ENCODE results near the gene CYFIP1. TPM values are rescaled to one million over a fixed set of nuclear protein-coding genes. Genes with fewer than 3 reads are reported as not detected.

Gene CYFIP1
- polyA plus RNA-seq, 3 donors: 47.1 to 85.5 (median 63.8) TPM

GRCh38 chr15:22912256-22912655, 67.9 kb downstream of the CYFIP1 start:
- H3K4me1 Mint-ChIP-seq: no peaks in the 10 kb centered on the region
- DNase-seq: no peak
- H3K27ac ChIP-seq (ENCODE audit: low read depth in 1 of 2, low read length in 2 of 2): no peak overlapping the region
- peaks cover 88 to 97% of the 10 kb centered on the region in 2 donors for H3K36me3 Mint-ChIP-seq
- H3K9me3 Mint-ChIP-seq: no peaks in the 10 kb centered on the region
- no peaks in the 10 kb centered on the region for H3K27me3 ChIP-seq (ENCODE audit: control insufficient read depth in 2 of 2, insufficient read depth in 2 of 2, low read length in 2 of 2)
- H3K9ac ChIP-seq (ENCODE audit: insufficient read depth, low read length, poor library complexity, severe bottlenecking): no peak overlapping the region
- H3K4me2 ChIP-seq (replicated peaks; ENCODE audit: extremely low read depth, low read length, poor library complexity, severe bottlenecking): no peak overlapping the region
- H3K4me1 ChIP-seq (ENCODE audit: control insufficient read depth in 1 of 2, insufficient read depth in 2 of 2, low read length in 2 of 2): no peaks in the 10 kb centered on the region
- intact Hi-C loops (cut with micrococcal nuclease): no loop called here
- WGBS (ENCODE audit: insufficient coverage): 100% methylated on average over 10 of the region's 12 CpGs
- H3K79me2 ChIP-seq (ENCODE audit: insufficient read depth, low read length): no peaks in the 10 kb centered on the region
- no peaks in the 10 kb centered on the region for H4K20me1 ChIP-seq (ENCODE audit: insufficient read depth, low read length)
- H2AFZ ChIP-seq (ENCODE audit: insufficient read depth, low read depth, low read length, poor library complexity, severe bottlenecking): no peak overlapping the region
- H3K27ac Mint-ChIP-seq: no peak overlapping the region
- H3K4me3 ChIP-seq (replicated peaks in 1 of 3; ENCODE audit: low read depth in 2 of 3, low read length in 3 of 3): no peak overlapping the region
- H3K4me3 Mint-ChIP-seq: no peak overlapping the region
- TF ChIP-seq CTCF (IDR thresholded peaks at IDR 0.05): no peak
- H3K27me3 Mint-ChIP-seq (ENCODE audit: low read depth in 3 of 3): peaks cover 0 to 4% (median 0%) of the 10 kb centered on the region in 3 donors
- peaks cover 81 to 97% of the 10 kb centered on the region in 2 donors for H3K36me3 ChIP-seq (replicated peaks in 1 of 2; ENCODE audit: control insufficient read depth in 1 of 2, insufficient read depth in 2 of 2, low read length in 2 of 2)
- H3K9me3 ChIP-seq (replicated peaks in 1 of 2; ENCODE audit: control insufficient read depth in 1 of 2, insufficient read depth in 1 of 2, low read length in 2 of 2): no peaks in the 10 kb centered on the region

- Histone ChIP-seq H4K20me1 (ENCODE audit: insufficient read depth, low read length) (no peaks in the 10 kb centered on the region), H3K4me1 (ENCODE audit: control insufficient read depth in 1 of 2, insufficient read depth in 2 of 2, low read length in 2 of 2) (no peaks in the 10 kb centered on the region), H3K79me2 (ENCODE audit: insufficient read depth, low read length) (no peaks in the 10 kb centered on the region), H3K4me2 (replicated peaks; ENCODE audit: extremely low read depth, low read length, poor library complexity, severe bottlenecking) (no peak overlapping the region), H3K36me3 (replicated peaks in 1 of 2; ENCODE audit: control insufficient read depth in 1 of 2, insufficient read depth in 2 of 2, low read length in 2 of 2) (peaks cover 77 to 95% of the 10 kb centered on the region in 2 donors), H3K9ac (ENCODE audit: insufficient read depth, low read length, poor library complexity, severe bottlenecking) (no peak overlapping the region), H3K4me3 (replicated peaks in 1 of 3; ENCODE audit: low read depth in 2 of 3, low read length in 3 of 3) (no peak overlapping the region), H2AFZ (ENCODE audit: insufficient read depth, low read depth, low read length, poor library complexity, severe bottlenecking) (no peak overlapping the region), H3K9me3 (replicated peaks in 1 of 2; ENCODE audit: control insufficient read depth in 1 of 2, insufficient read depth in 1 of 2, low read length in 2 of 2) (no peaks in the 10 kb centered on the region), H3K27ac (ENCODE audit: low read depth in 1 of 2, low read length in 2 of 2) (no peak overlapping the region), H3K27me3 (ENCODE audit: control insufficient read depth in 2 of 2, insufficient read depth in 2 of 2, low read length in 2 of 2) (no peaks in the 10 kb centered on the region)
- Mint-ChIP-seq H3K36me3 (peaks cover 84 to 96% of the 10 kb centered on the region in 2 donors), H3K4me3 (no peak overlapping the region), H3K9me3 (no peaks in the 10 kb centered on the region), H3K4me1 (no peaks in the 10 kb centered on the region), H3K27ac (no peak overlapping the region), H3K27me3 (ENCODE audit: low read depth in 3 of 3) (peaks cover 0 to 2% (median 2%) of the 10 kb centered on the region in 3 donors)
- intact Hi-C loops (cut with micrococcal nuclease): no loop called here
- no peak for TF ChIP-seq CTCF (IDR thresholded peaks at IDR 0.05)
- DNase-seq: no peak
- WGBS (ENCODE audit: insufficient coverage): 90% methylated on average over 3 of the region's 8 CpGs
Observed at GRCh38 chr15:22911306-22911705, 68.9 kb downstream of the CYFIP1 start.
